ENCODE data around the gene PTPRN2.
"Not testable (repeated sequence)": the region's sequence is repeated elsewhere in the genome, so short reads cannot be mapped to it uniquely, and the experiment has no call there.

Gene PTPRN2

DNA sequence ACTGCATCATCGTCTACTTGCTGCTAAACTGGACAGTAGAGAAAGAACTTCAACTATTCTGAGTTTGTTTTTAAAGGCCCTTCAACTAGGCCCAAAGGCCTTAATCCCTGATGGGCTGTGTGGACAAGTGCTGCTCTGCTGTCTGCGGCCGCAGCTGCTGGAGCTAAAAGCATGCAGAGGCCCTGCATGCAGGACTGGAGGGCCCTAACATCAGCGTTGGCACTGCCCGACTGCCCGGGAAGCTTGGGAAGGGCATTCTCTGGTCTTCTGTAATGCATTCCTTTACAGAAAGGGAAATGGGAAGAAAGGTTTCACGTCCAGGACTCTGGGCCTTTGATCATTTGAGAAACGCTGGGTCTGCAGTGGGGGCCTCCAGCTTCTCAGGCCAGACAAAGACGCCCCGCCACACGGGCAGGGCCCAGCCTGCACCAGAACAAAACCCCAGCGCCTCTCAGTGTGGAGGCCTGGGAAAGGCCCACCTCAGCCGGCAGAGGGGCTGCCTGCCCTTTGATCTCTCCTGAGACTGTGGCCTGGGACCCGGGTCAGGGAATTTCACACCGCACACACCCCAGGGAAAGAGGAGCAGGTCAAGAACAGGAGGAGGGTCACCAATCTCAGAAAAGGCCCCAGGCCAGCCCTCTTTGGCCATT is 1021.5 kb downstream of the PTPRN2 start:
- H3K27me3 Mint-ChIP-seq: no peaks in the 10 kb centered on the region
- H3K4me1 Mint-ChIP-seq (ENCODE audit: low read depth): peaks cover 30% of the 10 kb centered on the region
- no peak for DNase-seq
- H3K27ac Mint-ChIP-seq: no peak overlapping the region
- no peak overlapping the region for H3K4me3 Mint-ChIP-seq
- H3K36me3 Mint-ChIP-seq (ENCODE audit: low read depth): no peaks in the 10 kb centered on the region
- H3K9me3 Mint-ChIP-seq: no peaks in the 10 kb centered on the region

- H3K27me3 Mint-ChIP-seq: no peaks in the 10 kb centered on the region
- no peak overlapping the region for H3K4me3 Mint-ChIP-seq
- no peak overlapping the region for H3K27ac Mint-ChIP-seq
- H3K36me3 Mint-ChIP-seq (ENCODE audit: low read depth): no peaks in the 10 kb centered on the region
- no peak for DNase-seq
- no peaks in the 10 kb centered on the region for H3K9me3 Mint-ChIP-seq
- H3K4me1 Mint-ChIP-seq (ENCODE audit: low read depth): peaks cover 25% of the 10 kb centered on the region
These were observed 1022.4 kb downstream of the PTPRN2 start for GRCh38 chr7:157565201-157565626.

DNA sequence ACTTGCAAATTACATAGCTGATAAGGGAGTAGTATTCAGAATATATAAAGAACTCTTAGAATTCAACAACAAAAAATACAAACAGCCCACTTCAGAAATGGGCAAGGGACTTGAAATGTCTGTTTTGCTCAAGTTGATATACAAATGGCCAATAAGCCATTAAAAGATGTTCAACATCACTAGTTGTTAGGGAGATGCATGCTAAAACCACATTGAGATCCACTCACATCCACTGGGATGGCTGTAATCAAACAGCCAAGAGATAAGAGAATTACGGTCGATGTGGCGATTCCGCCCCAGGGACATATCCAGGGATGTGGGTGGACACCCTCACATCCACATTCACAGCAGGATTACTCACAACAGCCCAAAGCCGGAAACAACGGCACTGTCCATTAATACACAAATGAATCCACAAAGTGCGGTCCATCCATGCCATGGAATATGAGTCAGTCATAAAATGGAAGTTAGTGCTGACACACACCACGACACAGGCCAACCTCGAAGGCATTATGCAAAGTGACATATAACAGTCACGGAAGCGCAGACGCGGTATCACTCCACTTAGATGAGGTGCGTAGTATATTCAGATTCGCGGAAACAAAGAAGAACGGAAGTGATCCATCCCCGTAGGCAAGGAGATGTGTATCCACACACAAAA is 1023.0 kb downstream of the PTPRN2 start:
- no peak overlapping the region for H3K4me3 Mint-ChIP-seq
- peaks cover 19% of the 10 kb centered on the region for H3K4me1 Mint-ChIP-seq (ENCODE audit: low read depth)
- no peaks in the 10 kb centered on the region for H3K9me3 Mint-ChIP-seq
- no peaks in the 10 kb centered on the region for H3K36me3 Mint-ChIP-seq (ENCODE audit: low read depth)
- H3K27me3 Mint-ChIP-seq: no peaks in the 10 kb centered on the region
- no peak for DNase-seq
- H3K27ac Mint-ChIP-seq: no peak overlapping the region

- not testable (repeated sequence) for DNase-seq; H3K4me3 Mint-ChIP-seq; H3K4me1 Mint-ChIP-seq (ENCODE audit: low read depth); H3K27ac Mint-ChIP-seq; H3K36me3 Mint-ChIP-seq (ENCODE audit: low read depth); H3K27me3 Mint-ChIP-seq; H3K9me3 Mint-ChIP-seq
These were observed 1024.0 kb downstream of the PTPRN2 start for GRCh38 chr7:157563467-157564135.

DNA sequence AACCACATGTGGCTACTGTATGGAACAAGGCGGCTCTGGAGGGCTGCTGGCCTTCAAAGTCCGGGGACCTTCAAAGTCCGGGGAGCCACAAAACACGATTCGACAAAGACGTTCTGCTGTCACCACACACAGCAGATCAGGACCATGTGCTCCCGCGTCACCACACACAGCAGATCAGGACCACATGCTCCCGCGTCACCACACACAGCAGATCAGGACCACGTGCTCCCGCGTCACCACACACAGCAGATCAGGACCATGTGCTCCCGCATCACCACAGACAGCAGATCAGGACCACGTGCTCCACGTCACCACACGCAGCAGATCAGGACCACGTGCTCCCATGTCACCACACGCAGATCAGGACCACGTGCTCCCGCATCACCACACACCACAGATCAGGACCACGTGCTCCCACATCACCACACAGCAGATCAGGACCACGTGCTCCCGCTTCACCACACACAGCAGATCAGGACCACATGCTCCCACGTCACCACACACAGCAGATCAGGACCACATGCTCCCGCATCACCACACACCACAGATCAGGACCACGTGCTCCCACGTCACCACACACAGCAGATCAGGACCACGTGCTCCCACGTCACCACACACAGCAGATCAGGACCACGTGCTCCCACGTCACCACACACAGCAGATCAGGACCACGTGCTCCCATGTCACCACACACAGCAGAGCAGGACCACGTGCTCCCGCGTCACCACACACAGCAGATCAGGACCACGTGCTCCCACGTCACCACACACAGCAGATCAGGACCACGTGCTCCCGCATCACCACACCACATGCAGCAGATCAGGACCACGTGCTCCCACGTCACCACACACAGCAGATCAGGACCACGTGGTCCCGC is 1024.9 kb downstream of the PTPRN2 start:
- H3K36me3 Mint-ChIP-seq (ENCODE audit: low read depth); H3K4me1 Mint-ChIP-seq (ENCODE audit: low read depth); H3K27me3 Mint-ChIP-seq; H3K4me3 Mint-ChIP-seq; H3K9me3 Mint-ChIP-seq; H3K27ac Mint-ChIP-seq; DNase-seq: not testable (repeated sequence)

- Mint-ChIP-seq H3K9me3 (no peaks in the 10 kb centered on the region), H3K4me3 (no peak overlapping the region), H3K27me3 (no peaks in the 10 kb centered on the region), H3K36me3 (ENCODE audit: low read depth) (no peaks in the 10 kb centered on the region), H3K4me1 (ENCODE audit: low read depth) (no peaks in the 10 kb centered on the region), H3K27ac (no peak overlapping the region)
- DNase-seq: no peak
These were observed 1025.7 kb downstream of the PTPRN2 start for GRCh38 chr7:157561816-157562410.

DNA sequence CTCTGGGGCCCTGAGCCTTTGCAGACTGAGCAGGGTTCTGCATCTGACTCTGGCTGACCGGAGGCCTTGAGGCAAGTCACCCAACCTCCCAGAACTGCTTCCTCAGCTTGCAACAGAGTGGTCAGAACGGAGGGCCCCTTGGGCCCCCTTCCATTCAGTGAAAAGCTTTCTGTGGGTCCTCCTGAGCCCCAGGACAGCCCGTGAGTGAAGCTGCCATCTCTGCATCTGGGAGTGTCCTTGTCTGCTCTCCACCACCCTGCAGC is 1026.2 kb downstream of the PTPRN2 start:
- Mint-ChIP-seq H3K36me3 (ENCODE audit: low read depth) (no peaks in the 10 kb centered on the region), H3K4me3 (no peak overlapping the region), H3K9me3 (no peaks in the 10 kb centered on the region), H3K27ac (no peak overlapping the region), H3K27me3 (no peaks in the 10 kb centered on the region), H3K4me1 (ENCODE audit: low read depth) (no peaks in the 10 kb centered on the region)
- DNase-seq: no peak

- H3K4me1 Mint-ChIP-seq (ENCODE audit: low read depth): no peaks in the 10 kb centered on the region
- no peak for DNase-seq
- no peaks in the 10 kb centered on the region for H3K9me3 Mint-ChIP-seq
- no peaks in the 10 kb centered on the region for H3K27me3 Mint-ChIP-seq
- H3K36me3 Mint-ChIP-seq (ENCODE audit: low read depth): no peaks in the 10 kb centered on the region
- no peak overlapping the region for H3K27ac Mint-ChIP-seq
- H3K4me3 Mint-ChIP-seq: no peak overlapping the region
These were observed 1026.7 kb downstream of the PTPRN2 start for GRCh38 chr7:157560710-157561522.

DNA sequence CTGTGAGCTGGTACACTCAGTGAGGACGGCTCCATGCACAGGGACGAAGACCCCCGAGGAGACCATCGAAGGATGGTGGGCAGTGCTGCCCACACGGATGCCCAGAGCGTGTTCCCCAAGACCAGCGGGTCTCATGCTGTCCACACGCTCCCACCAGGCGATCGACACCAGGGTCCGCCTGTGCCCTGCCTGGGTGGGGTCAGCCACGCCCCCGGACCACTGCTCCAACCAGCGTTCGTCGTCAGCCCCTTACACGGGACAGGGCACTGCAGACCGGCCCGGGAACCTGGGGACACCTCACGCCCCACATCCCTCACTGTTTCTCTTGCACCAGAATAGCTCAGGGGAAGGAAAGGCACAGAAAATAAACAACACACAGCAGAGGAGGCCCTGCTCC is 1027.4 kb downstream of the PTPRN2 start:
- Mint-ChIP-seq H3K4me1 (ENCODE audit: low read depth) (no peaks in the 10 kb centered on the region), H3K4me3 (no peak overlapping the region), H3K27me3 (no peaks in the 10 kb centered on the region), H3K27ac (no peak overlapping the region), H3K36me3 (ENCODE audit: low read depth) (no peaks in the 10 kb centered on the region), H3K9me3 (no peaks in the 10 kb centered on the region)
- no peak for DNase-seq

GRCh38 chr7:157559596-157560257 is 1027.9 kb downstream of the PTPRN2 start:
- no peaks in the 10 kb centered on the region for H3K27me3 Mint-ChIP-seq
- no peak overlapping the region for H3K4me3 Mint-ChIP-seq
- no peaks in the 10 kb centered on the region for H3K9me3 Mint-ChIP-seq
- no peaks in the 10 kb centered on the region for H3K4me1 Mint-ChIP-seq (ENCODE audit: low read depth)
- no peaks in the 10 kb centered on the region for H3K36me3 Mint-ChIP-seq (ENCODE audit: low read depth)
- DNase-seq: no peak
- H3K27ac Mint-ChIP-seq: no peak overlapping the region

DNA sequence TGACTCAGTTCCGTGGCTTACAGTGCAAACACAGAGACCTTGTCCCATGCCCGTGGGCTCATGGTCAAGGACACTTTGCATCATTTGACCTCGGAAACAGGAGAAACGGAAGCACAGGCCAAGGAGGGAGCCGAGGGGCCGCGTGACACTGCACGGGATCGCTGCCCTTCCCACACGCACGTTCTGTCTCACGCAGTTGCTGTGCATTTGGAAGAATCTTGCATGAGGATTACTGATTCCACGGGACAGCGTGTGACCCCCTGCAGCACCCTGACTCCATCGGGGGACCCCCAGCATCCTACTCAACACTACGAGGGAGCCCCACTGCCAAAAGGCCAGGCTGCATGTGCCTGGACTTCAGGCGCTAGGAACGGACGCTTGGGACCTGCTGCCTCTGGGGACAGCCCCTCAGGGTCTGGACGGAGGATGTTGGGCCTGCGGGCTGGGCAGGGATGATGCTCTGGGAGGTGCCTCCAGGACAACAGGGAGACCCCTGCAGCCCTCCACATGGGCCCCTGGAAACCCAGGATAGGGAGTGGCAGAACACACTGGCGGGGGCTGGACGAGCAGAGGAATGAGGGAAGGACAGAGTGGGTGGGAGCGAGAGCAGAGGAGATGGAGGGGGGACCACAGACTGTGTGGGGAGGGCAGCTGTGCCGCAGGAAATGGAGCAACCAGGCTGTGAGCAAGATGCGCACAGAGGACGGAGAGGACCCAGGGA is 1028.6 kb downstream of the PTPRN2 start:
- Mint-ChIP-seq H3K4me1 (ENCODE audit: low read depth) (no peaks in the 10 kb centered on the region), H3K27ac (no peak overlapping the region), H3K27me3 (no peaks in the 10 kb centered on the region), H3K9me3 (no peaks in the 10 kb centered on the region), H3K36me3 (ENCODE audit: low read depth) (no peaks in the 10 kb centered on the region), H3K4me3 (no peak overlapping the region)
- DNase-seq: no peak

DNA sequence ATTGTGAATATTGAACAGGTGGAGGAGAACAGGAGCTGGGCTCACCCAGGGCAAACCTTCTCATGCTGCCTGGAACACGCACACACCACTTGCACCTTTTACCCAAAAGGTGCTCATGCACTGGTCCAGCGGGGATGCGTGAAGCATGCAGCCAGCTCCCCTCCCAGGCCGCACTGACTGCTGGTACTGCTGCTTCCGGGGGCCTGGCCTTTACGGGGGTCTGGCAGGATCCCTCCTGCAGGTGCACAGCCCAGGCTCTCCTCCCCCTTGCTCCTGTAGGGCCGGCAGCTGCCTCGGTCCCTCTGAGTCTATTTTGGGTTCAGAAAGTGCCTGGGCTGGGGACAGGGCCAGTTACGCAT is 1029.1 kb downstream of the PTPRN2 start:
- Mint-ChIP-seq H3K36me3 (ENCODE audit: low read depth) (no peaks in the 10 kb centered on the region), H3K4me3 (no peak overlapping the region), H3K9me3 (no peaks in the 10 kb centered on the region), H3K27me3 (no peaks in the 10 kb centered on the region), H3K27ac (no peak overlapping the region), H3K4me1 (ENCODE audit: low read depth) (no peaks in the 10 kb centered on the region)
- no peak for DNase-seq

DNA sequence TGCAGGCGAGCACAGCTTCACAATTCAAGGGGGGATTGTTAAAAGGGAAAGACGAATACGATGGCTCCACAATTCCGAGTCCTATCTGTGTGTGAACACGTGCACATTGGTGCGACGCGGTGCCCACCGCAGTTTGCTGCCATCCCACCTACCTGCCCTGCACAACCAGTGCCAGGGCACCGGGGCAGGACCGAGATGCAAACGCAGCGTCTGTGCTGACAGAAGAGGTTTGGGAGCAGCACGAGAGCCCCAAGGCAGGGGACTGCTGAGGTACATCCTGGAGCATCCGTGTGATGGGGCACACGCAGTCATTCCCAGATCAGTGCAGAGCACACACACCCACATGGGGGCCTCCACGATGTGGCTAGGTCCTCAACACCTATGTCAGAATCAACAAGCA is 1029.6 kb downstream of the PTPRN2 start:
- no peak for DNase-seq
- H3K36me3 Mint-ChIP-seq (ENCODE audit: low read depth): no peaks in the 10 kb centered on the region
- H3K4me3 Mint-ChIP-seq: no peak overlapping the region
- H3K9me3 Mint-ChIP-seq: no peaks in the 10 kb centered on the region
- H3K27me3 Mint-ChIP-seq: no peaks in the 10 kb centered on the region
- no peaks in the 10 kb centered on the region for H3K4me1 Mint-ChIP-seq (ENCODE audit: low read depth)
- H3K27ac Mint-ChIP-seq: no peak overlapping the region

All from activated T-cell treated with anti-CD3 and anti-CD28 coated beads, Interleukin-2, amount 50 U/mL, for 24 hours (primary cell).